Measurements from ENCODE around the gene CREB3L1.
A peak's percentile ranks its signal among the peaks of the same experiment; 100 is the strongest.

CREB3L1 gene

GRCh38 chr11:46278387-46279125 lies 1.1 kb downstream of the CREB3L1 start:
- CTCF ChIA-PET = interaction anchor here (0.6 kb wide), 1 partner anchor 66 kb away, joined by 3 read pairs; no protein-coding TSS in a partner anchor
- DNase-seq (ENCODE audit: low spot score) = no peak
- no peak overlapping the region; the same call in 1 of the 2 replicates for H3K27ac ChIP-seq

GRCh38 chr11:46279126-46280099 lies 2.0 kb downstream of the CREB3L1 start:
- peak overlapping the region; percentile 53 for H3K27ac ChIP-seq
- POLR2A ChIA-PET (ENCODE audit: low non-redundant PET) = no interaction called here
- TF ChIP-seq CTCF (conservative IDR thresholded peaks at IDR 0.05; ENCODE audit: low read depth) = no peak
- CTCF ChIA-PET = interaction anchor here (0.6 kb wide), 1 partner anchor 65 kb away, joined by 3 read pairs; no protein-coding TSS in a partner anchor
- no peak for DNase-seq (ENCODE audit: low spot score)

More at GRCh38 chr11:46278387-46279125, 1.1 kb downstream of the CREB3L1 start:
- TF ChIP-seq CTCF (conservative IDR thresholded peaks at IDR 0.05; ENCODE audit: low read depth) = no peak
- POLR2A ChIA-PET (ENCODE audit: low non-redundant PET) = no interaction called here

DNA sequence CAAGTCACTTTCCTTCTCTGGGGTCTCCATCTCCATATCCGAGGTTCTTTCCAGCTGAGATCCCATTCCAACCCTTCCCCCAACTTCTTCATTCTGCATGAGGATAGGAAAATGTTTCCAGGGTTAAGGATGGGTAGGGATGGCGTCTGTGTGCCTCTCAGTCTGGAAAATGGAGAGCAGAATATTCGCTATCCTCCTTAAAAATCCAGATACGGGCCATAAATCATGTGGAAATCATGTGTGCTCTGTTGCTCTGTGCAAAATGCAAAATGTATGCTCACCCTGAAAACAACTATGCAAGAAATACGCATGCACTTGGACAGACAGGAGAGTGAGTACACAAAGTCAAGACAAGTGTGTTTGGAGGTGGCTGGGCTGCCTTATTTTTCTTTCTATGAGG lies 3.2 kb downstream of the CREB3L1 start:
- no peak for TF ChIP-seq CTCF (conservative IDR thresholded peaks at IDR 0.05; ENCODE audit: low read depth)
- ChIA-PET POLR2A (ENCODE audit: low non-redundant PET) (no interaction called here), CTCF (no interaction called here)
- no peak overlapping the region for H3K27ac ChIP-seq
- no peak for DNase-seq (ENCODE audit: low spot score)

DNA sequence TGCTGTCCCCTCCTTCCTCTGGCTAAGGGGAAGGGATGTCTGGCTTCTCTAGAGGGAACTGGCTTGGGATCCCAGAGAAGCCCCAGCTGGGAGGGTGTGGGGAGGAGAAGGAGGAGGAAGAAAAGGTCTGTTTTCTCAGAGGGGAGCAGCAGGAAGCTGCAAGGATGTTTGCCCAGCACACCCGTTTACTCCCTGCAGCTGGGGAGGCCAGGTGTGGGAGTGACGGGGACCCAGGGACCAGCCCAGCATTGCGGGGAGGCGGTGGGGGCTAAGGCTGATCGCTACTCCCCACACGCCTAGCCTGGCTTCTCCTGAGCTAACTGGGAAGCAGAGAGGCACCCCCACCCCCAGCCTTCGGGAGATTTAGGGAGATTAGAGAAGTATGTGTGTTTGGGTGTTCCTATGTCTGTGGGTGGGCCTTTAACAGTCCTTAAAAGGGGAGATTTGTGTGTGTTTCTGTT lies 3.9 kb downstream of the CREB3L1 start:
- ChIA-PET CTCF (no interaction called here), POLR2A (ENCODE audit: low non-redundant PET) (no interaction called here)
- DNase-seq (ENCODE audit: low spot score) = no peak
- no peak overlapping the region for H3K27ac ChIP-seq
- TF ChIP-seq CTCF (conservative IDR thresholded peaks at IDR 0.05; ENCODE audit: low read depth) = no peak

- no peak overlapping the region for H3K27ac ChIP-seq
- POLR2A ChIA-PET (ENCODE audit: low non-redundant PET) = interaction anchor here (0.6 kb wide), 1 partner anchor 1160 kb away, joined by 5 read pairs; no protein-coding TSS in a partner anchor
- CTCF ChIA-PET = no interaction called here
- no peak for DNase-seq (ENCODE audit: low spot score)
- no peak for TF ChIP-seq CTCF (conservative IDR thresholded peaks at IDR 0.05; ENCODE audit: low read depth)
Observed at GRCh38 chr11:46285173-46285572, 7.7 kb downstream of the CREB3L1 start.

GRCh38 chr11:46285594-46286033 lies 8.2 kb downstream of the CREB3L1 start:
- POLR2A ChIA-PET (ENCODE audit: low non-redundant PET) = no interaction called here
- H3K27ac ChIP-seq = no peak overlapping the region
- DNase-seq (ENCODE audit: low spot score) = no peak
- no peak for TF ChIP-seq CTCF (conservative IDR thresholded peaks at IDR 0.05; ENCODE audit: low read depth)
- CTCF ChIA-PET = no interaction called here
